HCT116 (cell line): Measurements from ENCODE around the gene PARVB. TPM values are rescaled to one million over a fixed set of nuclear protein-coding genes. Genes with fewer than 3 reads are reported as not detected.
A peak's percentile ranks its signal among the peaks of the same experiment; 100 is the strongest.

Experiments
- ATAC-seq: fragments of 200-7000 bp; cut with Tn5 transposase; 2 replicates; pipeline ENCODE4 v1.9.1; 2020; ENCODE audit warnings: mild to moderate bottlenecking, moderate library complexity
- BruUV-seq: library from RNA; stranded (reverse); fragments of 400-500 nt; replicated peaks from 2 replicates; lab custom pipeline; 2021; lab: Mats Ljungman, UMichigan
- CTCF ChIA-PET: fragments of 300-600 bp; sonication (Branson Sonifier 250); formaldehyde crosslinking; loops from one replicate; lab custom pipeline; 2021; ENCODE audit warnings: antibody characterized with exemption; lab: Charles Lee
- POLR2A ChIA-PET: fragments of 300-600, 350-600 bp; sonication (Branson Sonifier 250); formaldehyde crosslinking; loops from one replicate; lab custom pipeline; 2021; ENCODE audit warnings: antibody characterized with exemption; lab: Charles Lee
- RAD21 ChIA-PET, 2 experiments: fragments of 300-600 bp; sonication (Branson Sonifier 250); formaldehyde crosslinking; loops; one replicate each; lab custom pipeline; 2023; ENCODE audit warnings: low total read pairs in 2 of 2; ENCODE audit not compliant: uncharacterized antibody in 2 of 2, unreplicated experiment in 2 of 2, low non-redundant PET in 1 of 2; lab: Charles Lee
- DNase-seq: peaks from one replicate; pipeline ENCODE4 v3.0.0-alpha.2; 2010; ENCODE audit warnings: low read depth, low spot score
- H2AFZ ChIP-seq: fragments of 200-600 bp; shearing (Covaris generic), sonication (generic); 2 replicates; pipeline ENCODE4 v1.6.1; 2017; ENCODE audit warnings: low read depth, mixed run types, mixed read lengths, antibody characterized with exemption, low read length; ENCODE audit not compliant: poor library complexity, severe bottlenecking
- H3K27ac ChIP-seq: 2 replicates; pipeline ENCODE4 v1.5.1; 2012; ENCODE audit warnings: low read depth, low read length
- H3K27me3 ChIP-seq: fragments of 200-600 bp; sonication (generic); 2 replicates; pipeline ENCODE4 v1.6.1; 2016; ENCODE audit warnings: mixed run types, low read length, mixed read lengths; ENCODE audit not compliant: insufficient read depth
- H3K36me3 ChIP-seq, 2 experiments: fragments of 200-500 bp in 1 of 2; fragments of 200-600 bp in 1 of 2; sonication (Bioruptor generic) in 1 of 2; sonication (generic) in 1 of 2; 2 replicates each; pipeline versions ENCODE4 v1.5.1 to v1.6.1; 2014 to 2016; ENCODE audit warnings: low read length in 2 of 2, inconsistent platforms in 1 of 2, mixed read lengths in 1 of 2, mixed run types in 1 of 2; ENCODE audit not compliant: insufficient read depth in 2 of 2, control insufficient read depth in 1 of 2
- H3K4me1 ChIP-seq, 2 experiments: fragments of 200-600 bp in 1 of 2; sonication (generic) in 1 of 2; 2 replicates each; pipeline versions ENCODE4 v1.5.1 to v1.6.1; 2012 to 2017; ENCODE audit warnings: low read length in 2 of 2, inconsistent platforms in 1 of 2, mild to moderate bottlenecking in 1 of 2, mixed read lengths in 1 of 2, mixed run types in 1 of 2, moderate library complexity in 1 of 2; ENCODE audit not compliant: insufficient read depth in 2 of 2, control insufficient read depth in 1 of 2
- H3K4me2 ChIP-seq: fragments of 200-600 bp; sonication (generic); 2 replicates; pipeline ENCODE4 v1.6.1; 2017; ENCODE audit warnings: mixed run types, low read length, mixed read lengths
- H3K4me3 ChIP-seq, 2 experiments: fragments of 200-600 bp in 1 of 2; sonication (generic) in 1 of 2; replicated peaks in 1 of 2; 2 replicates each; pipeline ENCODE4 v1.5.1; 2011 to 2016; ENCODE audit warnings: low read length in 2 of 2, control low read depth in 1 of 2, low read depth in 1 of 2, mild to moderate bottlenecking in 1 of 2, mixed read lengths in 1 of 2, mixed run types in 1 of 2
- H3K79me2 ChIP-seq: fragments of 200-600 bp; sonication (generic); 2 replicates; pipeline ENCODE4 v1.6.1; 2017; ENCODE audit warnings: mild to moderate bottlenecking, mixed run types, low read length, moderate library complexity, mixed read lengths; ENCODE audit not compliant: insufficient read depth
- H3K9ac ChIP-seq: fragments of 200-600 bp; sonication (generic); 2 replicates; pipeline ENCODE4 v1.6.1; 2016; ENCODE audit warnings: low read length, mixed read lengths
- H3K9me2 ChIP-seq: fragments of 200-600 bp; sonication (generic), shearing (Covaris generic); 2 replicates; pipeline ENCODE4 v1.6.1; 2017; ENCODE audit warnings: mixed run types, mild to moderate bottlenecking, moderate library complexity; ENCODE audit not compliant: insufficient read depth
- H3K9me3 ChIP-seq, 2 experiments: fragments of 200-500 bp in 1 of 2; fragments of 200-600 bp in 1 of 2; sonication (Bioruptor generic) in 1 of 2; sonication (generic) in 1 of 2; 2 replicates each; pipeline ENCODE4 v1.6.1; 2014 to 2017; ENCODE audit warnings: low read length in 2 of 2, mixed read lengths in 2 of 2, inconsistent platforms in 1 of 2, low read depth in 1 of 2, mild to moderate bottlenecking in 1 of 2, mixed run types in 1 of 2, moderate library complexity in 1 of 2; ENCODE audit not compliant: control insufficient read depth in 1 of 2, insufficient read depth in 1 of 2
- H4K20me1 ChIP-seq: fragments of 200-600 bp; sonication (generic), shearing (Covaris generic); 2 replicates; pipeline ENCODE4 v1.6.1; 2017; ENCODE audit warnings: mixed run types, mild to moderate bottlenecking, moderate library complexity; ENCODE audit not compliant: insufficient read depth
- CBX3 ChIP-seq: IDR thresholded peaks from 2 replicates; pipeline ENCODE4 v1.6.1; 2012; ENCODE audit warnings: low read depth
- CEBPB ChIP-seq: IDR thresholded peaks from 2 replicates; pipeline ENCODE4 v1.6.1; 2012; ENCODE audit warnings: low read depth
- ELF1 ChIP-seq: IDR thresholded peaks from 2 replicates; pipeline ENCODE4 v1.6.1; 2012; ENCODE audit warnings: low read depth, borderline replicate concordance
- EZH2 ChIP-seq: fragments of 200-600 bp; sonication (generic); IDR thresholded peaks from 2 replicates; pipeline ENCODE4 v1.6.1; 2017; ENCODE audit warnings: antibody characterized with exemption, mixed run types
- EZH2phosphoT487 ChIP-seq: fragments of 200-600 bp; IDR thresholded peaks from 2 replicates; pipeline ENCODE4 v1.6.1; 2018; ENCODE audit warnings: antibody characterized with exemption, borderline replicate concordance
- FOSL1 ChIP-seq: IDR thresholded peaks from 2 replicates; pipeline ENCODE4 v1.6.1; 2012; ENCODE audit warnings: low read depth
- JUND ChIP-seq: IDR thresholded peaks from 2 replicates; pipeline ENCODE4 v1.6.1; 2012
- POLR2A ChIP-seq: IDR thresholded peaks from 2 replicates; pipeline ENCODE4 v1.7.0; 2011; ENCODE audit warnings: borderline replicate concordance; ENCODE audit not compliant: insufficient read depth, insufficient read length; ENCODE audit errors: extremely low read depth
- RAD21 ChIP-seq: IDR thresholded peaks from 2 replicates; pipeline ENCODE4 v1.6.1; 2012; ENCODE audit warnings: low read depth, mild to moderate bottlenecking
- SIN3A ChIP-seq: IDR thresholded peaks from 2 replicates; pipeline ENCODE4 v1.6.1; 2012; ENCODE audit warnings: low read depth
- SRF ChIP-seq: IDR thresholded peaks from 2 replicates; pipeline ENCODE4 v1.6.1; 2012; ENCODE audit warnings: low read depth
- TCF7L2 ChIP-seq: IDR thresholded peaks from 2 replicates; pipeline ENCODE4 v1.7.0; 2011; ENCODE audit warnings: borderline replicate concordance, inconsistent platforms; ENCODE audit not compliant: insufficient read depth, insufficient read length; ENCODE audit errors: extremely low read depth
- YY1 ChIP-seq: IDR thresholded peaks from 2 replicates; pipeline ENCODE4 v1.6.1; 2011; ENCODE audit warnings: low read length, low read depth, moderate library complexity, mild to moderate bottlenecking; ENCODE audit not compliant: insufficient replicate concordance; ENCODE audit errors: extremely low read depth
- ZNF274 ChIP-seq: fragments of 200-500 bp; sonication (Bioruptor generic); IDR thresholded peaks from 2 replicates; pipeline ENCODE4 v1.6.1; 2014; ENCODE audit warnings: mild to moderate bottlenecking, low read depth, low read length, inconsistent platforms
- intact Hi-C: fragments of 100-400 bp; cut with micrococcal nuclease; formaldehyde crosslinking; loops from 2 replicates; pipeline ENCODE4 v1.10.0; 2022
- total RNA-seq: library from RNA; stranded (reverse); gene quantifications from one replicate; pipeline ENCODE4 v1.2.1, GENCODE V29; 2021; ENCODE audit not compliant: unreplicated experiment
- TF ChIP-seq, protein P1 (sequence below): IDR thresholded peaks from 2 replicates; pipeline ENCODE4 v1.6.1; 2011; ENCODE audit warnings: mild to moderate bottlenecking, low read length, moderate library complexity; ENCODE audit not compliant: insufficient replicate concordance; ENCODE audit errors: extremely low read depth
- TF ChIP-seq, protein P2 (sequence below): IDR thresholded peaks from 2 replicates; pipeline ENCODE4 v1.6.1; 2012
- TF ChIP-seq, protein P3 (sequence below): IDR thresholded peaks from 2 replicates; pipeline ENCODE4 v1.6.1; 2012

Gene PARVB
- total RNA-seq, 1 experiment from 2014 or later, result 21.4 TPM

DNA sequence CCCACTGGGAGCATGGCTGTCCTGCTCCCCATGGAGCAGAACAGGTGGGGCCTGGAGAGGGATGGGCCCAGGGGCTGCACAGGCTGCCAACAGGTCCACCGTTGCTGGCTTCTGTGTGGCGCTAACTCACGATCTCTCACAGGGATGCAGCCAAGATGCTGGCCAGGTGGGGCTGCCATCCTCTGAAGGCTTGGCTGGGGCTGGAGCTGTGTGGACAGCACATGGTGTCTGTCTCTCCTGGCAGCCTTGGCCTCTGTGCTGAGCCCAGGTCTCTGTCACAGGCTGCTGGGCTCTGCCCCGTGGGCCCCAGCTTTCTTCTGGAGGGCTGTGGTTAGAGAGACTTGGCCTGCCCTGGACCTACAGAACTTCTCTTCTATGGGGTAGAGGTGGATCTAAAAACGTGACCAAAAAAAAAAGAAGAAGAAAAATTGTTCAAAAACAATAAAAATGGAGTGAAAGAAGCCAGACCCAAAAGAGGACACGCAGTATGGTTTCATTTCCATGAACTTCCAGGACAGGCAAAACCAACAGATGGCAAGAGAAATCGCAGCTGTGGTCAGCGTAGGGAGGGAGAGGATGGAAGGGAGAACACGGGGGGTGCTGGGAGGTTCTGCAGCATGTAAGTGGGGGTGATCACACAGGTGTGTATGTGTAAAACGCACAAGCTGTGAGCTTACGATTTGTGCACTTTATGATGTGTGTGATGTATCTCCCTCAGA is 168.9 kb downstream of the PARVB start:
- H3K9ac ChIP-seq, result no peak overlapping the region
- RAD21 ChIA-PET, result no interaction called here
- DNase-seq (no peak), ATAC-seq (0 out of 2 replicates have a peak, but pooled peaks have one; percentile 18)
- no TSS peak for BruUV-seq
- H3K27me3 ChIP-seq, result peaks cover 27% of the 10 kb centered on the region
- no peaks in the 10 kb centered on the region for H3K79me2 ChIP-seq
- no peak overlapping the region for H3K27ac ChIP-seq
- H3K4me3 ChIP-seq, result no peak overlapping the region
- TF ChIP-seq ELF1, result no peak
- no peak for TF ChIP-seq TCF7L2
- TF ChIP-seq SRF, result no peak
- TF ChIP-seq ZNF274, result no peak
- TF ChIP-seq YY1, result no peak
- no peak for TF ChIP-seq JUND
- TF ChIP-seq EZH2, result no peak
- no peak for TF ChIP-seq CEBPB
- TF ChIP-seq CBX3, result no peak
- TF ChIP-seq, protein P1, sequence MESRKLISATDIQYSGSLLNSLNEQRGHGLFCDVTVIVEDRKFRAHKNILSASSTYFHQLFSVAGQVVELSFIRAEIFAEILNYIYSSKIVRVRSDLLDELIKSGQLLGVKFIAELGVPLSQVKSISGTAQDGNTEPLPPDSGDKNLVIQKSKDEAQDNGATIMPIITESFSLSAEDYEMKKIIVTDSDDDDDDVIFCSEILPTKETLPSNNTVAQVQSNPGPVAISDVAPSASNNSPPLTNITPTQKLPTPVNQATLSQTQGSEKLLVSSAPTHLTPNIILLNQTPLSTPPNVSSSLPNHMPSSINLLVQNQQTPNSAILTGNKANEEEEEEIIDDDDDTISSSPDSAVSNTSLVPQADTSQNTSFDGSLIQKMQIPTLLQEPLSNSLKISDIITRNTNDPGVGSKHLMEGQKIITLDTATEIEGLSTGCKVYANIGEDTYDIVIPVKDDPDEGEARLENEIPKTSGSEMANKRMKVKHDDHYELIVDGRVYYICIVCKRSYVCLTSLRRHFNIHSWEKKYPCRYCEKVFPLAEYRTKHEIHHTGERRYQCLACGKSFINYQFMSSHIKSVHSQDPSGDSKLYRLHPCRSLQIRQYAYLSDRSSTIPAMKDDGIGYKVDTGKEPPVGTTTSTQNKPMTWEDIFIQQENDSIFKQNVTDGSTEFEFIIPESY, result no peak
- TF ChIP-seq POLR2A, result no peak
- TF ChIP-seq EZH2phosphoT487, result no peak
- TF ChIP-seq, protein P2, sequence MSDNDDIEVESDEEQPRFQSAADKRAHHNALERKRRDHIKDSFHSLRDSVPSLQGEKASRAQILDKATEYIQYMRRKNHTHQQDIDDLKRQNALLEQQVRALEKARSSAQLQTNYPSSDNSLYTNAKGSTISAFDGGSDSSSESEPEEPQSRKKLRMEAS, result no peak
- TF ChIP-seq SIN3A, result no peak
- TF ChIP-seq, protein P3, sequence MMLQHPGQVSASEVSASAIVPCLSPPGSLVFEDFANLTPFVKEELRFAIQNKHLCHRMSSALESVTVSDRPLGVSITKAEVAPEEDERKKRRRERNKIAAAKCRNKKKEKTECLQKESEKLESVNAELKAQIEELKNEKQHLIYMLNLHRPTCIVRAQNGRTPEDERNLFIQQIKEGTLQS, result no peak
- TF ChIP-seq FOSL1, result no peak
- no peak for TF ChIP-seq RAD21
- H4K20me1 ChIP-seq, result no peaks in the 10 kb centered on the region
- POLR2A ChIA-PET, result no interaction called here
- peaks cover 4 to 16% of the 10 kb centered on the region in 2 experiments; a peak in 3 of 4 replicates for H3K4me1 ChIP-seq
- H2AFZ ChIP-seq, result no peak overlapping the region
- CTCF ChIA-PET, result no interaction called here
- no peak overlapping the region for H3K4me2 ChIP-seq
- intact Hi-C loops, result no loop called here
- H3K9me3 ChIP-seq, result no peaks in the 10 kb centered on the region
- H3K9me2 ChIP-seq, result no peaks in the 10 kb centered on the region
- H3K36me3 ChIP-seq, result no peaks in the 10 kb centered on the region
